OCI-LY7 (cell line): ENCODE results near the gene RGS8.

ENCODE experiments used
- EZH2phosphoT487 ChIP-seq: fragments of 200-600 bp; sonication (generic); IDR thresholded peaks from 2 replicates; pipeline ENCODE4 v1.6.1; 2018; ENCODE audit warnings: low read depth, borderline replicate concordance, mild to moderate bottlenecking, mixed run types, antibody characterized with exemption, low read length, moderate library complexity, mixed read lengths
- TF ChIP-seq, protein P1 (sequence below): fragments of 200-600 bp; sonication (generic); conservative IDR thresholded peaks from 2 replicates; pipeline ENCODE4 v1.5.1; 2014; ENCODE audit warnings: mild to moderate bottlenecking, antibody characterized with exemption, low read length, moderate library complexity, mixed read lengths

DNA sequence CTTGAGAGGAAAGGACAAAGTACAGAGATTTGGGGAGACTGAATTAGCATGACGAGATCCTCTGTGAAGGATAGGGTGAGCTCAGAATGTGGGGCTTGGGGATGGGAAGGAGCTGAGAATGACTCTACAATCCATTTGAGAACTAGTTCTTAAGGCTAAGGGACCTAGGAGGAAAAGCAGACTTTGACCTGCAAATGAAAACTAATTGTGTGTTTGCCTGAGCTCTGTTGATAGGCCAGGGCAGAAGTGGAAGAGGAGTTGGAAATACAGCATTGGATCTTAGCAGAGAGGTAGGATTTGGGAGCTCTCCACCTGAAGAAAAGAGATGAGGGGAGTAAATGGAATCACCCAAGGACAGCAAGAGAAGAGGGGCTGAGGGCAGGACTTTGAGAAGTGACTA, 2.1 kb upstream of the RGS8 start:
- TF ChIP-seq, protein P1, sequence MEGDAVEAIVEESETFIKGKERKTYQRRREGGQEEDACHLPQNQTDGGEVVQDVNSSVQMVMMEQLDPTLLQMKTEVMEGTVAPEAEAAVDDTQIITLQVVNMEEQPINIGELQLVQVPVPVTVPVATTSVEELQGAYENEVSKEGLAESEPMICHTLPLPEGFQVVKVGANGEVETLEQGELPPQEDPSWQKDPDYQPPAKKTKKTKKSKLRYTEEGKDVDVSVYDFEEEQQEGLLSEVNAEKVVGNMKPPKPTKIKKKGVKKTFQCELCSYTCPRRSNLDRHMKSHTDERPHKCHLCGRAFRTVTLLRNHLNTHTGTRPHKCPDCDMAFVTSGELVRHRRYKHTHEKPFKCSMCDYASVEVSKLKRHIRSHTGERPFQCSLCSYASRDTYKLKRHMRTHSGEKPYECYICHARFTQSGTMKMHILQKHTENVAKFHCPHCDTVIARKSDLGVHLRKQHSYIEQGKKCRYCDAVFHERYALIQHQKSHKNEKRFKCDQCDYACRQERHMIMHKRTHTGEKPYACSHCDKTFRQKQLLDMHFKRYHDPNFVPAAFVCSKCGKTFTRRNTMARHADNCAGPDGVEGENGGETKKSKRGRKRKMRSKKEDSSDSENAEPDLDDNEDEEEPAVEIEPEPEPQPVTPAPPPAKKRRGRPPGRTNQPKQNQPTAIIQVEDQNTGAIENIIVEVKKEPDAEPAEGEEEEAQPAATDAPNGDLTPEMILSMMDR: no peak
- no peak for TF ChIP-seq EZH2phosphoT487
